Measurements from ENCODE around the gene RO60.

GRCh38 chr1:193016788-193017187, 42.6 kb upstream of the RO60 start:
- no peak for TF ChIP-seq POLR2AphosphoS5 (IDR thresholded peaks at IDR 0.05)
- no peak for TF ChIP-seq CTCF (IDR thresholded peaks at IDR 0.05)

Measured in suprapubic skin (tissue), 3 donors.